ENCODE measurements around the gene SHC4. TPM values are rescaled to one million over a fixed set of nuclear protein-coding genes. Genes with fewer than 3 reads are reported as not detected.

The SHC4 gene
- total RNA-seq, 2 donors from 2014 or later, result 0.30 to 0.50 TPM

GRCh38 chr15:48928877-48929538 is 34.7 kb downstream of the SHC4 start:
- Histone ChIP-seq H3K36me3 (no peaks in the 10 kb centered on the region), H3K9ac (ENCODE audit: low read depth in 2 of 2, low read length in 2 of 2) (no peak overlapping the region), H3K9me3 (no peaks in the 10 kb centered on the region), H3K4me1 (no peaks in the 10 kb centered on the region), H3K27me3 (no peaks in the 10 kb centered on the region), H3K4me3 (no peak overlapping the region), H3K27ac (no peak overlapping the region)
- DNase-seq, result no peak
- intact Hi-C loops (cut with DNase I), result no loop called here
- TF ChIP-seq CTCF (IDR thresholded peaks at IDR 0.05), result no peak

GRCh38 chr15:48925714-48926223 is 38.0 kb downstream of the SHC4 start:
- intact Hi-C loops (cut with DNase I), result no loop called here
- no peak overlapping the region for H3K27ac ChIP-seq
- no peaks in the 10 kb centered on the region for H3K4me1 ChIP-seq
- no peaks in the 10 kb centered on the region for H3K9me3 ChIP-seq
- H3K9ac ChIP-seq (ENCODE audit: low read depth in 2 of 2, low read length in 2 of 2), result no peak overlapping the region
- no peaks in the 10 kb centered on the region for H3K36me3 ChIP-seq
- DNase-seq, result no peak
- no peak overlapping the region for H3K4me3 ChIP-seq
- no peaks in the 10 kb centered on the region for H3K27me3 ChIP-seq
- no peak for TF ChIP-seq CTCF (IDR thresholded peaks at IDR 0.05)

- Histone ChIP-seq H3K27ac (no peak overlapping the region), H3K4me1 (no peaks in the 10 kb centered on the region), H3K27me3 (no peaks in the 10 kb centered on the region), H3K9me3 (no peaks in the 10 kb centered on the region), H3K9ac (ENCODE audit: low read depth in 2 of 2, low read length in 2 of 2) (no peak overlapping the region), H3K36me3 (no peaks in the 10 kb centered on the region), H3K4me3 (no peak overlapping the region)
- no peak for DNase-seq
- TF ChIP-seq CTCF (IDR thresholded peaks at IDR 0.05), result no peak
- intact Hi-C loops (cut with DNase I), result no loop called here
Observed at GRCh38 chr15:48924528-48925393, 39.0 kb downstream of the SHC4 start.

GRCh38 chr15:48922046-48922445 is 41.7 kb downstream of the SHC4 start:
- Histone ChIP-seq H3K27me3 (no peaks in the 10 kb centered on the region), H3K4me1 (no peaks in the 10 kb centered on the region), H3K27ac (no peak overlapping the region), H3K9me3 (no peaks in the 10 kb centered on the region), H3K9ac (ENCODE audit: low read depth in 2 of 2, low read length in 2 of 2) (no peak overlapping the region), H3K4me3 (no peak overlapping the region), H3K36me3 (no peaks in the 10 kb centered on the region)
- intact Hi-C loops (cut with DNase I), result no loop called here
- no peak for DNase-seq
- no peak for TF ChIP-seq CTCF (IDR thresholded peaks at IDR 0.05)

GRCh38 chr15:48916721-48917120 is 47.0 kb downstream of the SHC4 start:
- Histone ChIP-seq H3K9me3 (no peaks in the 10 kb centered on the region), H3K4me3 (no peak overlapping the region), H3K9ac (ENCODE audit: low read depth in 2 of 2, low read length in 2 of 2) (no peak overlapping the region), H3K27ac (no peak overlapping the region), H3K4me1 (no peaks in the 10 kb centered on the region), H3K36me3 (no peaks in the 10 kb centered on the region), H3K27me3 (no peaks in the 10 kb centered on the region)
- no peak for DNase-seq
- intact Hi-C loops (cut with DNase I), result no loop called here
- no peak for TF ChIP-seq CTCF (IDR thresholded peaks at IDR 0.05)

All from colonic mucosa (tissue), 4 donors.